AG09309 (cell line): Measurements from ENCODE around the gene BBX.

Source experiments
- DNase-seq: peaks from one replicate; pipeline ENCODE4 v3.0.0-alpha.2; 2010; ENCODE audit warnings: low read depth
- H3K4me3 ChIP-seq: 2 replicates; pipeline ENCODE4 v1.5.1; 2011; ENCODE audit warnings: mild to moderate bottlenecking, low read depth, low read length, moderate library complexity; ENCODE audit not compliant: control insufficient read depth
- CTCF ChIP-seq: IDR thresholded peaks from 2 replicates; pipeline ENCODE4 v1.5.1; 2011; ENCODE audit warnings: mild to moderate bottlenecking, low read depth, low read length, inconsistent platforms; ENCODE audit not compliant: insufficient read depth, control insufficient read depth; ENCODE audit errors: missing control alignments

BBX gene

GRCh38 chr3:107765524-107765923 is 242.8 kb downstream of the BBX start:
- DNase-seq, result no peak

GRCh38 chr3:107767897-107768605 is 245.3 kb downstream of the BBX start:
- no peak for TF ChIP-seq CTCF
- no peak overlapping the region for H3K4me3 ChIP-seq
- no peak for DNase-seq

More at GRCh38 chr3:107765524-107765923, 242.8 kb downstream of the BBX start:
- H3K4me3 ChIP-seq, result no peak overlapping the region
- no peak for TF ChIP-seq CTCF

DNA sequence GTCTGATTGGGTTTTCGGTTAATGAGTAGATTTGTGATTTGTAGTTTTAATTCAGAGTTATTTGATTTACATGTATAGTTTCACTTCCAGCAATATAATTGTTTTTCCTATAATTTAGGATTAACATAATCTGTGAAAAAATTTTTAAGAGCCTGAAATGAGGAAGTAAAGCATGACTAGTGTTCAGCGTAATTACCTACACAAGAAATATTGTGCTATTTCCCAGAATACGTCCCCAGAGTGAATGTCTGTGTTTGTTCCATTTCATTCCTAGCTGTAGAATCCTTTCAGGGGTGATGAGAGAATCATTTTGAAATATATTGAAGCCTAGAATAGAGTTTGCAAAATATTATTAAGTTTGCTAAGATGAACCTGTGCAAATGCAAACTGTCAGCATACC is 247.1 kb downstream of the BBX start:
- no peak for TF ChIP-seq CTCF
- no peak for DNase-seq
- H3K4me3 ChIP-seq, result no peak overlapping the region

DNA sequence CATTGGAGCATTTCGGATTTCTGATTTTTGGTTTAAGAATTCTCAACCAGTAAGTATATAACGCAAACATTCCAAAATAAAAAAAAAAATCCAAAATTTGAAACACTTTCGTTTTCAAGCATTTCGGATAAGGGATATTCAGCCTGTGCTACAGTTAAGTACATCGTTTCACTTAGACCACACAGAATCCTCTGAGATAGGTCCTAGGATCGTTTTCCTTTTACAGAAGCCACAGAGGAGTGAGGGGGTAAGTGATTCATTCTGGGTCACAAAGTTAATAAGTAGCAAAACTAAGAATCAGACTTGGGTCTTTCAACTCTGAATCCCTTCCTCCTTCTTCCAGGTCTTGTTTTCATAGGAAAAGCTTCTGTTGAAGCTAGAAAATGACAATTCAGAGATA is 249.3 kb downstream of the BBX start:
- DNase-seq, result no peak
- no peak overlapping the region for H3K4me3 ChIP-seq
- no peak for TF ChIP-seq CTCF

- DNase-seq, result no peak
- no peak for TF ChIP-seq CTCF
- H3K4me3 ChIP-seq, result no peak overlapping the region
These were observed 253.2 kb downstream of the BBX start for GRCh38 chr3:107775974-107776373.

GRCh38 chr3:107781253-107781652 is 258.5 kb downstream of the BBX start:
- no peak overlapping the region for H3K4me3 ChIP-seq
- no peak for DNase-seq
- no peak for TF ChIP-seq CTCF
